ENCODE results near the gene NPAS3.

- TF ChIP-seq, protein P1, sequence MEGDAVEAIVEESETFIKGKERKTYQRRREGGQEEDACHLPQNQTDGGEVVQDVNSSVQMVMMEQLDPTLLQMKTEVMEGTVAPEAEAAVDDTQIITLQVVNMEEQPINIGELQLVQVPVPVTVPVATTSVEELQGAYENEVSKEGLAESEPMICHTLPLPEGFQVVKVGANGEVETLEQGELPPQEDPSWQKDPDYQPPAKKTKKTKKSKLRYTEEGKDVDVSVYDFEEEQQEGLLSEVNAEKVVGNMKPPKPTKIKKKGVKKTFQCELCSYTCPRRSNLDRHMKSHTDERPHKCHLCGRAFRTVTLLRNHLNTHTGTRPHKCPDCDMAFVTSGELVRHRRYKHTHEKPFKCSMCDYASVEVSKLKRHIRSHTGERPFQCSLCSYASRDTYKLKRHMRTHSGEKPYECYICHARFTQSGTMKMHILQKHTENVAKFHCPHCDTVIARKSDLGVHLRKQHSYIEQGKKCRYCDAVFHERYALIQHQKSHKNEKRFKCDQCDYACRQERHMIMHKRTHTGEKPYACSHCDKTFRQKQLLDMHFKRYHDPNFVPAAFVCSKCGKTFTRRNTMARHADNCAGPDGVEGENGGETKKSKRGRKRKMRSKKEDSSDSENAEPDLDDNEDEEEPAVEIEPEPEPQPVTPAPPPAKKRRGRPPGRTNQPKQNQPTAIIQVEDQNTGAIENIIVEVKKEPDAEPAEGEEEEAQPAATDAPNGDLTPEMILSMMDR (IDR thresholded peaks at IDR 0.05; ENCODE audit: insufficient read depth, low read length) = no peak
- TF ChIP-seq POLR2AphosphoS5 (IDR thresholded peaks at IDR 0.05; ENCODE audit: low read depth) = no peak
- TF ChIP-seq, protein P2, sequence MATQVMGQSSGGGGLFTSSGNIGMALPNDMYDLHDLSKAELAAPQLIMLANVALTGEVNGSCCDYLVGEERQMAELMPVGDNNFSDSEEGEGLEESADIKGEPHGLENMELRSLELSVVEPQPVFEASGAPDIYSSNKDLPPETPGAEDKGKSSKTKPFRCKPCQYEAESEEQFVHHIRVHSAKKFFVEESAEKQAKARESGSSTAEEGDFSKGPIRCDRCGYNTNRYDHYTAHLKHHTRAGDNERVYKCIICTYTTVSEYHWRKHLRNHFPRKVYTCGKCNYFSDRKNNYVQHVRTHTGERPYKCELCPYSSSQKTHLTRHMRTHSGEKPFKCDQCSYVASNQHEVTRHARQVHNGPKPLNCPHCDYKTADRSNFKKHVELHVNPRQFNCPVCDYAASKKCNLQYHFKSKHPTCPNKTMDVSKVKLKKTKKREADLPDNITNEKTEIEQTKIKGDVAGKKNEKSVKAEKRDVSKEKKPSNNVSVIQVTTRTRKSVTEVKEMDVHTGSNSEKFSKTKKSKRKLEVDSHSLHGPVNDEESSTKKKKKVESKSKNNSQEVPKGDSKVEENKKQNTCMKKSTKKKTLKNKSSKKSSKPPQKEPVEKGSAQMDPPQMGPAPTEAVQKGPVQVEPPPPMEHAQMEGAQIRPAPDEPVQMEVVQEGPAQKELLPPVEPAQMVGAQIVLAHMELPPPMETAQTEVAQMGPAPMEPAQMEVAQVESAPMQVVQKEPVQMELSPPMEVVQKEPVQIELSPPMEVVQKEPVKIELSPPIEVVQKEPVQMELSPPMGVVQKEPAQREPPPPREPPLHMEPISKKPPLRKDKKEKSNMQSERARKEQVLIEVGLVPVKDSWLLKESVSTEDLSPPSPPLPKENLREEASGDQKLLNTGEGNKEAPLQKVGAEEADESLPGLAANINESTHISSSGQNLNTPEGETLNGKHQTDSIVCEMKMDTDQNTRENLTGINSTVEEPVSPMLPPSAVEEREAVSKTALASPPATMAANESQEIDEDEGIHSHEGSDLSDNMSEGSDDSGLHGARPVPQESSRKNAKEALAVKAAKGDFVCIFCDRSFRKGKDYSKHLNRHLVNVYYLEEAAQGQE (IDR thresholded peaks at IDR 0.05; ENCODE audit: insufficient replicate concordance, low read depth) = no peak
These were observed 547.7 kb downstream of the NPAS3 start for GRCh38 chr14:33486332-33486890.

All from HL-60 (cell line).